ENCODE results near the gene GTPBP6.
"Not testable (repeated sequence)": the region's sequence is repeated elsewhere in the genome, so short reads cannot be mapped to it uniquely, and the experiment has no call there.

Gene GTPBP6

DNA sequence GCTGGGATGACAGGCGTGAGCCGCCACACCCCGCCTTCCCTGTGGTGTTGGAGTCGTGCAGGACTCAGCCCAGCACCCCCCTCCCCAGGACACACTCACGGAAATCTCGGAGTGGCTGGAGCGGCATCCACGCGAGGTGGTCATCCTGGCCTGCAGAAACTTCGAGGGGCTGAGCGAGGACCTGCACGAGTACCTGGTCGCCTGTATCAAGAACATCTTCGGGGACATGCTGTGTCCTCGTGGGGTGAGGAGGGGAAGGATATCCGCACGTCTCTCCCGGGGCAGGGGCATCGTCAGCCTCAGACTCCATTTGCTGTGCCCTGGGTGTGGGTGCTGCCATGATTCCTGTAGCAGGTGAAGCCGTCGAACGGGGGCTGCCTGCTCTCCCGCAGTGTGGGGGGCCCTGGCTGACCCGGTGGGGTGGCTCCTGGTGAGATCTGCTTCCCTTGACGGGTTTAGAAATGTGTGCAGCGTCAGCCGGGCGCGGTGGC lies 27.1 kb downstream of the GTPBP6 start:
- DNase-seq (ENCODE audit: low read depth): no peak

DNA sequence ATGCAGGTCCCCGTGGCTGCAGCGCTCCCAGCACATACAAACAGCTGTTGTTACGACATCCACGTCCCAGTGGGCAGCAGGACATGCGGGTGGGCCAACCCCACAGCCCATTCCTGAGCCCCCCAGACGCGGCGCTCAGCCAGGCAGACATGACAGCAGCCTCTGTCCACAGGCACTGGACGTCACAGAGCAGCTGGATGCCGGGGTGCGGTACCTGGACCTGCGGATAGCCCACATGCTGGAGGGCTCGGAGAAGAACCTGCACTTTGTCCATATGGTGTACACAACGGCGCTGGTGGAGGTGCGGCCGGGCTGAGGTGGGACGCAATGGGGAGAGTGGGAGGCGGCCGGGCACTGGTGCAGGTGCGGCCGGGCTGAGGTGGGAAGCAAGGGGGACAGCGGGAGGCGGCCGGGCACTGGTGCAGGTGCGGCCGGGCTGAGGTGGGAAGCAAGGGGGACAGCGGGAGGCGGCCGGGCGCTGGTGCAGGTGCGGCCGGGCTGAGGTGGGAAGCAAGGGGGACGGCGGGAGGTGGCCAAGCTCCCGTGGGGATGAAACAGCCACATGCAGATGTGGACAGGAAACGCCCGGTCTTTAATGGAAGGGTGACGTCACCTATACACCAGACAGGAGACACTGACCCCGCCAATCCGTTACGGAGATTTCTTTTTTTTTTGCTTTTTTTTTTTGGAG lies 28.0 kb downstream of the GTPBP6 start:
- DNase-seq (ENCODE audit: low read depth): no peak

DNA sequence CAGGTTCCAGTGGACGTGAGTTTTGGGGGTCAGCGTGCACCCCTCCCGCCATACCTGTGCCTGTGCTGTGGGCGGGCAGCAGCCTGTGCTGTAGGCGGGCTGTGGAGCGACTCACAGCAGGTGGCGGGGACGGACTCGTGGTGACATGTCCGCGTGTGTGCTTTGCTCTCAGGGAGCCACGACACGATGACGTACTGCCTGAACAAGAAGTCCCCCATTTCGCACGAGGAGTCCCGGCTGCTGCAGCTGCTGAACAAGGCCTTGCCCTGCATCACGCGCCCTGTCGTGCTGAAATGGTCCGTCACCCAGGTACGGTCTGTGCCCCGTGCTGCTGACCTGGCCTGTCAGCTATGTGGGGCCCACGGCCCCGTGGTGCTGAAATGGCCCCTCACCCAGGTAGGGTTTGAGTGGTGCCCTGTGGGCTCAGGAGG lies 30.0 kb downstream of the GTPBP6 start:
- DNase-seq (ENCODE audit: low read depth): no peak

DNA sequence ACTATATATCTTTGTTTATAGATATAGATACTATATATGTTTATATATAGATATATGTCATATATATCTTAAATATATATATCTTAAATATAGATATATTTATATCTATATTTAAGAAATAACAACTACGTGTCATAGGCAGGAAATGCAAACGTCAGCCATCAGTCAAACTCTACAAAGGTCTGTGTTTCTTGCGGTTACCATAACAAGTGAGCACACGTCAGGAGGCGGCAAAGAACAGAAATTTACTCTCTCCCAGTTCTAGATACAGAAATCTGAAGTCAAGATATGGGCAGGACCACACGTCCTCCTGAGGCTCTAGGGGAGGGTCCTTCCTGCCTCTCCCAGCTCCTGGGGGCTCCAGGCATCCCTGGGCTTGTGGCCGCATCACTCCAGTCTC lies 30.9 kb downstream of the GTPBP6 start:
- no peak for DNase-seq (ENCODE audit: low read depth)

DNA sequence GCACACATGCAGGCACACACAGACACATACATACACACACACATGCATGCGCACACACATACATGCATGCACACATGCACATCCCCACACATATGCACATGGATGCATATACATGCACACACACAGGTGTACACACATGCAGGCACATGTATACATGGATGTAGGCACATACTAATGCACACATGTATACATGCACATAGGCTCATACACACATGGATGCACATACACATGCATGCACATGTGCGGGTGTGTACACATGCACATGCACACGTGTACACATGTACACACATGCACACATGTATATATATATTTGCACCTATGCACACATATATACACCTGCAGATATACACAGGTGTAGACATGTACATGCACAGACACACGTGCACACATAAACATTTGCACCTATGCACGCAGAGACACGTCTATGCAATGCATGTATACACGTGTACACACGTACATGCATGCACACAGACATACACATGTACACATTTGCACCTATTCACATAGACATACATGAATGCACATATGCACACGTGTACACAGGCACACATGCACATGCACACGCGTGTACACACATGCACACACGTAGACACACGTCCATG lies 33.4 kb downstream of the GTPBP6 start:
- DNase-seq (ENCODE audit: low read depth): no peak

DNA sequence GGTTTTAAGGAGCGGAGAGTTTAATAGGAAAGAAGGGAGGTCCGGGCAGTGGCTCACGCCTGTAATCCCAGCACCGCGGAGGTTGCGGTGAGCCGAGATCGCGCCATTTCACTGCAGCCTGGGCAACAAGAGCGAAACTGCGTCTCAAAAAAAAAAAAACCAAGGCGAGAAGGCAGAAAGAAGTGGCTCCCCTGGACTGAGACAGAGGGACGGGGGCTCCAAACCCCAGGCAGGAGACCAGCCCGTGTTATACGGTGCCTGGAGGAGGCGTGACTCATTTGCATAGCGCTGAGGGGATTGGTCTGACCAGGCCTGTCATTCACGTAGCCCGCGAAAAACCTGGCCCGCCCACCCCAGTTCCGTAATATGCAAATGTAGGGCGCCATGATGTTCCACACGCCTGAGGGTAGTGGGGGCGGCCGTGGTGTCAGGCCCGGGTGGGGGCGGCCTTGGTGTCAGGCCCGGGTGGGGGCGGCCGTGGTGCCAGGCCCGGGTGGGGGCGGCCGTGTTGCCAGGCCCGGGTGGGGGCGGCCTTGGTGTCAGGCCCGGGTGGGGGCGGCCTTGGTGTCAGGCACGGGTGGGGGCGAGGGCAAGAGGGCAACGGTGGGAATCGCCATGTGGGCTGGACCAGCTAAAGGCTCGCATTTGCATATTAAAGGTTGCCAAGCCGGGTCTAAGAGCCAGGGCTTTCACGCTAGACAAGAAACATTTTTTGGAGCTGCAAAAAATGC lies 35.3 kb downstream of the GTPBP6 start:
- DNase-seq (ENCODE audit: low read depth): peak; percentile 86

DNA sequence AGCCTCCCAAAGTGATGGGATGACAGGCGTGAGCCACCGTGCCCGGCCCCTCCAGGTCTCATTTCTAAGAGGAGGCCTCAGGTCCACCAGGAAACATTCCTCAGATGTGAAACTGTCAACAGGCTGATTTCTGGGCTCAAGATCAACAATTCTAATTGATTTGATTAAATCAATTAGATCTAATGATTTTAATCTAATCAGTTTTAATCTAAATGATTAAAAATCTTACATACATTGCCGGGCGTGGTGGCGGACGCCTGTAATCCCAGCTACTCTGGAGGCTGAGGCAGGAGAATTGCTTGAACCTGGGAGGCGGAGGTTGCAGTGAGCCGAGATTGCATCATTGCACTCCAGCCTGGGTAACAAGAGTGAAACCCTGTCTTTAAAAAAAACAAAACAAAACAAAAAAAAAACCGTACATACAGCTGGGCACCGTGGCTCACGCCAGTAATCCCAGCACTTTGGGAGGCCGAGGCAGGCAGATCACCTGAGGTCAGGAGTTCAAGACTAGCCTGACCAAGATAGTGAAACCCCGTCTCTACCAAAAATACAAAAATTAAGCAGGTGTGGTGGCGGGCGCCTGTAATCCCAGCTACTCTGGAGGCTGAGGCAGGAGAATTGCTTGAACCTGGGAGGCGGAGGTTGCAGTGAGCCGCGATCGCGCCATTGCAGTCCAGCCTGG lies 36.5 kb downstream of the GTPBP6 start:
- DNase-seq (ENCODE audit: low read depth): not testable (repeated sequence)

DNA sequence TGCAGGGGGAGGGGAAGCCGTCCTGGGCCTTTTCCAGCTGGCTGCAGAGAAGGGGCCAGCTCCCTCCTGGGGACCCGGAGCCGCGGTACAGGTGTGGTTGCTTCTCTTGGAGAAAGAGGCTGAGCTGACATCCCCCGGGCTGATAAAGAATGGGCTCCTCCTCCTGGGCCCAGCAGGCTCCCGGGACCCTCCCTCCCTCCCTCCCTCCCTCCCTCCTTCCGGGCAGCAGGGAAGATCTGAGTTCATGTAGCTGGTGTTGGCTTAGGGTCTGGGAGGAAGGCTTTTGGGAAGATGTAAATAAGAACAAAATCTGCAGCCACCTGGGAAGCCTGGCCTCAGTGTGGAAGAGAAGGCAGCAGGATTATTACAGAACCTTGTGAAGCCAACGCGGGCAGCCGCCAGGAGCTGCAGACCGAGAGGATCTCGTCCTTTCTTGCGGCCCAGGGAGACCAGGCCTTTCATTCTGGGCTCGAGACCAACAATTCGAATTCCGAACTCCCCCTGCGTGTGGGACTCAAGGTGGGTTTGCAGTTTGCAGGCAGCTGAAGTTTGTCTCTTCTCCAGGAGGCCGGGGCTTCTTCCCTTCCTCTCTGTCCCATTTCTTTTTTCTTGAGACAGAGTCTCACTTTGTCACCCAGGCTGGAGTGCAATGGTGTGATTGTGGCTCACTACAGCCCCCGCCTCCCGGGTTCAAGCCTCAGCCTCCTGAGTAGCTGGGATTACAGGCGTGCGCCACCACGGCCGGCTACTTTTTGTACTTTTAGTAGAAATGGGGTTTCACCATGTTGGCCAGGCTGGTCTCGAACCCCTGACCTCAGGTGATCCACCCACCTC lies 37.2 kb downstream of the GTPBP6 start, which contains the start of gene PLCXD1:
Gene PLCXD1 (plus strand): TSS at position 216 of the 834 bp plus-strand sequence. CDS start 2,807 bp downstream, outside the sequence.
- DNase-seq (ENCODE audit: low read depth): no peak

DNA sequence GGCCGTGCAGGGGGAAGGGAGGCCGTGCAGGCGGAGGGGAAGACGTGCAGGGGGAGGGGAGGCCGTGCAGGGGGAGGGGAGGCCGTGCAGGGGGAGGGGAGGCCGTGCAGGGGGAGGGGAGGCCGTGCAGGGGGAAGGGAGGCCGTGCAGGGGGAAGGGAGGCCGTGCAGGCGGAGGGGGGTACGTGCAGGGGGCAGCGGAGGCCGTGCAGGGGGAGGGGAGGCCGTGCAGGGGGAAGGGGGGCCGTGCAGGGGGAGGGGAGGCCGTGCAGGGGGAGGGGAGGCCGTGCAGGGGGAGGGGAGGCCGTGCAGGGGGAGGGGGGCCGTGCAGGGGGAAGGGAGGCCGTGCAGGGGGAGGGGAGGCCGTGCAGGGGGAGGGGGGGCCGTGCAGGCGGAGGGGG lies 37.9 kb downstream of the GTPBP6 start:
- not testable (repeated sequence) for DNase-seq (ENCODE audit: low read depth)

DNA sequence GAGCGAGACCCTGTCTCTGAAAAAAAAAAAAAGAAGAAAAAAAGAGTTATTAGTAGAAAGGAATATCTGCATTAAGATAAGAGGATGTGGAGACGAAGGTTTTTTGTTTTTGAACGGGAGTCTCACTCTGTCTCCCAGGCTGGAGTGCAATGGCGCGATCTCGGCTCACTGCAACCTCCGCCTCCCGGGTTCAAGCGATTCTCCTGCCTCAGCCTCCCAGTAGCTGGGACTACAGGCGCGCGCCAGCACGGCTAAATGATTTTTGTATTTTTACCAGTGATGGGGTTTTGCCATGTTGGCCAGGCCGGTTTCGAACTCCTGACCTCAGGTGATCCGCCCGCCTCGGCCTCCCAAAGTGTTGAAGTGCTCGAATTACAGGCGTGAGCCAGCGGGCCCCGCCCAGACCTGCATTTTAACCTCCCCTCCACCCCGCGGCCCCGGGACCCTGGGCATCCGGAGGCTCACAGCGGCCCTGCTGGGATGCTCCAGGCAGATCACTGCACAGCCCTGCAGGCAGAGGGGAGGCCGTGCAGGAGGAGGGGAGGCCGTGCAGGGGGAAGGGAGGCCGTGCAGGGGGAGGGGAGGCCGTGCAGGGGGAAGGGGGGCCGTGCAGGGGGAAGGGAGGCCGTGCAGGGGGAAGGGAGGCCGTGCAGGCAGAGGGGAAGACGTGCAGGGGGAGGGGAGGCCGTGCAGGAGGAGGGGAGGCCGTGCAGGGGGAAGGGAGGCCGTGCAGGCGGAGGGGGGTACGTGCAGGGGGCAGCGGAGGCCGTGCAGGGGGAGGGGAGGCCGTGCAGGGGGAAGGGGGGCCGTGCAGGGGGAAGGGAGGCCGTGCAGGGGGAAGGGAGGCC lies 38.6 kb downstream of the GTPBP6 start:
- DNase-seq (ENCODE audit: low read depth): not testable (repeated sequence)

DNA sequence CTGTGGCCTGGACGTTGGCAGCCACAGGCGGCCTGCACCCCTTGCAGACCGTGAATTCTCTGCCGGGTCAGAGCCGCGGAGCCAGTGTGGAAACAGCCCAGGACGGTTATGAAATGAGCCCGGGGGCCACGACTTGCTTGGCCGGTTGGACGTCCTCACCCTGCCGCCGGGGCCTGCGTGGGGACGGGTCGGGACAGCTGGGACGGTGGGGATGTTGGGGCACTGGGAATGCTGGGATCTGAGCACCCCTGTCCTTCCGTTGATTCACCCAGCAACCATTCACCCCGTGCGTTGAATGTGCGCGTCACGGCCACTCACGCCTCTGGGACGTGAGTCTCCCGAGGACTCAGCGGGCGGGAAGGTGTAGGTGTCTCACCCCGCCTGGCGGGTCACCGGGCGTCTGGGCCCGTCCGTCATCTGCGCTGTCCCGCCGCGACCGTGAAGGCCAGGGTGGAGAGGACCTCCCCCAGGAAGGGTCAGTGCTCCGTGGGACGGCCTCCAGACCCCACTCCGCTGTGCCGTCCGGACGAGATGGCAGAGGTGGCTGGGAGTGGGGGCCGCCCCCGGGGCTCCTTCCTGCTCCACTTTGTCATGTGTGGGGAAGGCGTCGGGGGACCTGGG lies 41.9 kb downstream of the GTPBP6 start:
- no peak for DNase-seq (ENCODE audit: low read depth)

DNA sequence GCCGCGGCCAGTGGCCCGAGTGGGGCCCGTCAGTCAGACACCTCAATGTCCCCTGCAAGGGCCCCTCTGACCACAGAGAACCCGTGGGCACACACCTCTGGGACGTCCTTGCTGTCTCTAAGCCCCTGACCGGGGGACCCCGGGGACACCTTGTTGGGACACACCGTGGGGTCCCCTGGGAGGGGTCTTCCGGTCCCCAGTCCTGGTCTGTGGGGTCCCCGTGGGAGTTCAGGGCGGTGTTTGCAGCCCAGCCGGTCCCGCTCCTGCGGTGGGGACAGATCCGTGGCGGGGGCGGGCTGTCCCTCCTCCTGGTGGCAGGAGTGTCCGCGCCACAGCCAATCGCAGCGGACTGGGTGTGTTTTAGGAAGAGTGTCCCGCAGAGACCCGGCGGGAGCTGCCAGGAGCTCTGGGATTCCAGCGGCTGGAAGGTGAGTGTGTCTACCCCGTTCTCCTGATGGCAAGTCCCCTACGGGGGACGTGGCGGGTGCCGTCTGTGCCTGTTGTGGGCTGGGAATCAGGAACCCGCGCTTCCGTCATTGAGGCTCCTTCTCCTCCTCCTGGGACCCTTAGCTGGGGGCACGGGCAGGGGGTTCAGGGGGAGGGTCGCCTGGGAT lies 42.5 kb downstream of the GTPBP6 start:
- DNase-seq (ENCODE audit: low read depth): no peak

DNA sequence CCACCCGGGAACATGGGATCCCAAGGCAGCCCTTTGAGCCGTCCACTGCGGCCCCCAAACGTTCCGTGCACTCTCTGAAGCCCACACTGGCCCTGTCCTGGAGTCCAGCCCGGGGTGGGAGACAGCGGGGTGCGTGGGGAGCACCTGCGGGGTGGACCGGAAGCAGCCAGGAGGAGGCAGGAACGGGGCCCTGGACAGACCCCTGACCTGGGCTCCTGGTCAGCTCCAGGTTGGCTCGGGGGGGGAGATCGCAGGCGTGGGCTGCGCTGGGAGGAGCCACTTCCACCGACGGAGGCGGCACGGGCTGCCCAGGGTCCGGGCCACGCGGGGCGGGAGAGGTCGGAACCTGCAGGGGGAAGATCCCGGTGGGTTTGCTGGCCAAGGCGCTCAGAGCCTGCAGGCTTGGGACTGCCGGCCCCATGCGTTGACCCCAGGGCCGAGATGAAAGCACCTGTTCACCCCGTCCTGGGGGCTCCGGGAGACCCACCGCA lies 43.1 kb downstream of the GTPBP6 start:
- DNase-seq (ENCODE audit: low read depth): no peak

DNA sequence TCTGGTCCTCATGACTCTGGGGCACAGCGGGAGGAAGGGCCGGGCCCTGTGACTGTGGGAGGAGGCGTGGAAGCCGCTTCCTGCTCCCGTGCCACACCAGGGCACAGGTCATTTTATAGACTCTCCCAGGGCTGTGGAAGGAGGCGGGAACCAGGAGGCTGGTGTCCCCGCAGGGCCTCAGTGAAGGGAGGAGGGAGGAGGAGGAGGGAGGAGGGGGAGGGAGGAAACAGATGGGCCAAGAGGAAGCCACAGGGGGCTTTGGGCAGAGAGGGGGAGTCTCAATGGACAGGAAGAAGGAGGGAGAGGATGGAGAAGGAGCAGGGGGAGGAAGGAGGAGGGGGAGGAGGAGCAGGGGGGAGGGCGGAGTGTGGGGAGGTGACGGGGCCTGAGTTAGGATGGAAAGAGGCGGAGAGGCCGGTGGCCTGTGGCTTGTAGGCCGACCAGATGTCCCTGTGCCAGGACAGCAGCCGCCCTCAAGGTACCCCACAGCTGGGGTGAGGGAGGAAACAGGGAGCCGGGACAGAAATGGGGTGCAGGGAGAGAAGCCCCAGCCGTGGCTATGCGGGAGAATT lies 43.6 kb downstream of the GTPBP6 start:
- no peak for DNase-seq (ENCODE audit: low read depth)

DNA sequence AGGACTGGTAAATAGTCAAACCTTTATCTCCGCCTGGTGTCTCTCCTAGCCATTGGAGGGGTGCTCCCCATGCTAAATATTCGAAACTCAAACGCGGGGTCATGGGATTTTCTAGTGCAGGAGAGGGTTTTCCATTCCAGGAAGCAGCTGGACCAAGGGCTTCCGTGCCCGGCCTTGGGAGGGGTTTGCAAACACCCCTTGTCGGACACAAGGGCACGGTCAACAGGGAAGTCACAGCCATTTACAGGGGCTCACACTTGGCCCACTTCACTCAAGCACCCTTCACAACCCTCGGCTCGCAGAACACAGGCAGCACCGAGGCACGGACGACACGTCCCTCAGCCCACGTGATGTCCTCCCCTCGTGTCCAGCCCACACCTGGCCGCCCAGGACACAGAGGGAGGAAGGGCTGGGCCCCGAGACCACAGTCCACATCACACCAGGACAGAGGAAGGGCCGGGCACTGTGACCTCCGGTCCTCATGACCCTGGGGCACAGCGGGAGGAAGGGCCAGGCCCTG lies 47.7 kb downstream of the GTPBP6 start:
- no peak for DNase-seq (ENCODE audit: low read depth)

DNA sequence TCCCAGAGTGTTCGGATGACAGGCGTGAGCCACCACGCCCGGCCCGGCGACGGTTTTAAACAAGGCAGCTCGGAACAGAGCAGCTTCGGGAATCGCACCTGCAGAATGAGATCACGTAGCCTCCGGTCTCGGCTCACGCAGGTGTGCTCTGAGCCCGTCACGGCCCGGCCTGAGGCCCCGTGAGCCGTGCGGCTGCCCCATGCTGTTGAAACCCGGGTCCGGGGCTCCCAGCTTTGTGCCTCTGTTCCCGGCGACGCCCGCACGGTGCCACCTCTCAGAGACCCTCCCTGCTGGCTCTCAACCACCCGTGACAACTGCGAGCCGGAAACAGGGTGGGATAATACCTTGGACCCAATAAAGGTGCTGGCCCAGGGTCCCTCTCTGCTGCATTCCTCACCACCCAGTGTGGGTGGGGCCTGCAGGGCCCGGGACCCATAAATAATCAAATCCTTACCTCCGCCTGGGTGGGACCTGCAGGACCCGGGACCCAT lies 50.8 kb downstream of the GTPBP6 start:
- no peak for DNase-seq (ENCODE audit: low read depth)

DNA sequence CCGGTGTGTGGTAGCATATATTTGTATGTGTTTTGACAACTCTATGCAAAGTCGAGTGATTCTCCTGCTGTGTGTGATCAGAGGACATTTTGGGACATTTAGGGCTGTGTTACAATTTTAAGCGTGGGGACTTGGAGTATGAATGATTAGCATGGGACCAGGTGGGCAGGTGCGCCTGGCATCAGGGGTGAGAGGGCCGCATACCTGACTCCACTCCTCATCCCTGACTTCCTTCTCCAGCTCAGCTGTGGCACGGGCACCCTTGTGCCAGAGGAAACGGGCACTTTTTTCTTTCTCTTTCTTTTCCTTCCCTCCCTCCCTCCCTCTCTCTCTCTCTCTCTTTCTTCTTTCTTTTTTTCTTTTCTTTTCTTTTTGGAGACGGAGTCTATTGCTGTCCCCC lies 53.1 kb downstream of the GTPBP6 start:
- no peak for DNase-seq (ENCODE audit: low read depth)

DNA sequence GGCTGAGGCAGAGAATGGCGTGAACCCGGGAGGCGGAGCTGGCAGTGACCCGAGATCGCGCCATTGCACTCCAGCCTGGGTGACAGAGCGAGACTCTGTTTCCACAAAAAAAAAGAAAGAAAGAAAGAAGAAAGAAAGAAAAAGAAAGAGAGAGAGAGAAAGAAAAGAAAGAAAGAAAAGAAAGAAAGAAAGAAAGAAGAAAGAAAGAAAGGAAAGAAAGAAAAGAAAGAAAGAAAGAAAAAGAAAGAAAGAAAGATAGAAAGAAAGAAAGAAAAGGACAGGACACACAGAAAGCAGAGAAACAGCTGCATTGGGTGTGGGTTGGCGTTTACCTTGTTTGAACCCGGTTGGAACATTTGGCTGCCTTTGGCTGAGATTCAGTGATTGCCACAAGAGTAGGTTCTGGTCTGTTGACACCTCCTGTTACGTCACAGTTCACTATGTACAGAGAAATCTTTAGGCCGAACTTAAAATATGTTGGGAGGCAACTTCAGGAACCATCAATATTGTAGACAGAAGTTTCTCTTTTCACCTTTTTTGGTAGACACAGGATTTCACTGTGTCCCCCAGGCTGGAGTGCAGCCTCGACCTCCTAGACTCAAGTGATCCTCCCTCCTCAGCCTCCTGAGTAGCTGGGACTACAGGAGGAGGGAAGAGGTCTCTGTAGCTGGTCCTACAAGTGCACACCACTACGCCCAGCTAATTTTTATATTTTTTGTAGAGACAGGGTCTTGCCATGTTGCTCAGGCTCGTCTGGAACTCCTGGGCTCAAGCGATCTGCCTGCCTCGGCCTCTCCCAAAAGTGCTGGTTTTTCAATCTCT lies 53.8 kb downstream of the GTPBP6 start:
- no peak for DNase-seq (ENCODE audit: low read depth)
